ENCODE measurements around the gene MYDGF. TPM values are rescaled to one million over a fixed set of nuclear protein-coding genes. Genes with fewer than 3 reads are reported as not detected.
A peak's percentile ranks its signal among the peaks of the same experiment; 100 is the strongest.

MYDGF gene
- total and polyA plus RNA-seq, 2 of the 13 experiments (the other 11 are each of a cell fraction or from before 2014, with no cell fraction given), result 116 to 198 TPM

- TF ChIP-seq MLX (CRISPR knock-in tag; IDR thresholded peaks at IDR 0.05) (no peak), BCL3 (CRISPR knock-in tag; IDR thresholded peaks at IDR 0.05) (no peak), ZNF850 (CRISPR knock-in tag; conservative IDR thresholded peaks at IDR 0.05) (no peak), STAG1 (CRISPR knock-in tag; IDR thresholded peaks at IDR 0.05) (0 out of 2 replicates have a peak, but pooled peaks have one; percentile 25), ZNF512 (CRISPR knock-in tag; IDR thresholded peaks at IDR 0.05) (no peak), ZNF275 (CRISPR knock-in tag; IDR thresholded peaks at IDR 0.05; ENCODE audit: borderline replicate concordance) (no peak), ASH2L (IDR thresholded peaks at IDR 0.05; ENCODE audit: insufficient read length, low read depth, low read length) (no peak), BHLHE40 (IDR thresholded peaks at IDR 0.05; ENCODE audit: low read length) (no peak), MYNN (CRISPR knock-in tag; IDR thresholded peaks at IDR 0.05; ENCODE audit: low read depth) (no peak), ZNF558 (CRISPR knock-in tag; IDR thresholded peaks at IDR 0.05; ENCODE audit: borderline replicate concordance) (no peak), ZNF704 (CRISPR knock-in tag; IDR thresholded peaks at IDR 0.05; ENCODE audit: borderline replicate concordance) (no peak), HCFC1 (IDR thresholded peaks at IDR 0.05; ENCODE audit: low read depth, low read length) (no peak), TRIM22 (IDR thresholded peaks at IDR 0.05) (no peak), HOXA9 (CRISPR knock-in tag; IDR thresholded peaks at IDR 0.05; ENCODE audit: borderline replicate concordance) (no peak), NFKBIZ (CRISPR knock-in tag; IDR thresholded peaks at IDR 0.05) (no peak), MED13 (CRISPR knock-in tag; IDR thresholded peaks at IDR 0.05) (no peak), THAP11 (CRISPR knock-in tag; IDR thresholded peaks at IDR 0.05) (no peak), ZMYM3 (CRISPR knock-in tag; IDR thresholded peaks at IDR 0.05) (no peak; the same call in 1 of the 2 replicates), ZNF468 (CRISPR knock-in tag; IDR thresholded peaks at IDR 0.05) (no peak), HMG20B (CRISPR knock-in tag; conservative IDR thresholded peaks at IDR 0.05) (no peak)
Observed at GRCh38 chr19:4622695-4623421, 47.3 kb downstream of the MYDGF start (continued).

Data from HepG2 (cell line).